A673 (cell line): ENCODE measurements around the gene FAM118B. TPM values are rescaled to one million over a fixed set of nuclear protein-coding genes. Genes with fewer than 3 reads are reported as not detected.
A peak's percentile ranks its signal among the peaks of the same experiment; 100 is the strongest.

Experiments used
- Bru-seq: library from RNA; stranded (reverse); fragments of 400-500 nt; gene quantifications from one replicate; lab custom pipeline; 2021; lab: Mats Ljungman, UMichigan
- BruChase-seq, 2 experiments: library from RNA; stranded (reverse); fragments of 400-500 nt; gene quantifications; one replicate each; lab custom pipeline; 2021; lab: Mats Ljungman, UMichigan
- BruUV-seq: library from RNA; stranded (reverse); fragments of 400-500 nt; replicated peaks from 2 replicates; lab custom pipeline; 2021; lab: Mats Ljungman, UMichigan
- CTCF ChIA-PET: fragments of 300-600 bp; sonication (Branson Sonifier 250); formaldehyde crosslinking; loops from one replicate; lab custom pipeline; 2022; ENCODE audit warnings: antibody characterized with exemption; lab: Charles Lee
- POLR2A ChIA-PET: fragments of 300-600 bp; sonication (Branson Sonifier 250); formaldehyde crosslinking; loops from one replicate; lab custom pipeline; 2022; ENCODE audit warnings: antibody characterized with exemption; ENCODE audit not compliant: low non-redundant PET; lab: Charles Lee
- DNase-seq: peaks from one replicate; pipeline ENCODE4 v3.0.0-alpha.2; 2015; ENCODE audit warnings: low spot score
- H3K27ac ChIP-seq: fragments of 200-600 bp; sonication (generic); 2 replicates; pipeline ENCODE4 v1.5.1; 2016; ENCODE audit warnings: mixed run types, low read depth, mild to moderate bottlenecking, mixed read lengths, antibody characterized with exemption, low read length; ENCODE audit not compliant: poor library complexity, severe bottlenecking
- H3K27me3 ChIP-seq: fragments of 200-600 bp; sonication (generic); replicated peaks from 2 replicates; pipeline ENCODE4 v1.6.1; 2017; ENCODE audit warnings: mixed run types, low read depth, mild to moderate bottlenecking, mixed read lengths, antibody characterized with exemption, low read length; ENCODE audit not compliant: insufficient read depth, poor library complexity
- H3K36me3 ChIP-seq: fragments of 200-600 bp; sonication (generic); 2 replicates; pipeline ENCODE4 v1.6.1; 2016; ENCODE audit warnings: mixed run types, mild to moderate bottlenecking, mixed read lengths, antibody characterized with exemption, low read length; ENCODE audit not compliant: insufficient read depth, poor library complexity, severe bottlenecking
- H3K4me1 ChIP-seq: fragments of 200-600 bp; sonication (generic); 2 replicates; pipeline ENCODE4 v1.6.1; 2017; ENCODE audit warnings: mixed run types, mild to moderate bottlenecking, mixed read lengths, antibody characterized with exemption, low read length; ENCODE audit not compliant: insufficient read depth, poor library complexity, severe bottlenecking
- H3K4me3 ChIP-seq: fragments of 200-600 bp; sonication (generic); 2 replicates; pipeline ENCODE4 v1.5.1; 2016; ENCODE audit warnings: low read depth, mixed run types, mild to moderate bottlenecking, mixed read lengths, low read length; ENCODE audit not compliant: poor library complexity, severe bottlenecking
- H3K9me3 ChIP-seq: fragments of 200-600 bp; sonication (generic); 2 replicates; pipeline ENCODE4 v1.6.1; 2016; ENCODE audit warnings: mixed run types, low read depth, mild to moderate bottlenecking, mixed read lengths, antibody characterized with exemption, low read length; ENCODE audit not compliant: poor library complexity, severe bottlenecking
- EZH2 ChIP-seq: fragments of 200-600 bp; sonication (generic); IDR thresholded peaks from 2 replicates; pipeline ENCODE4 v1.6.1; 2017; ENCODE audit warnings: borderline replicate concordance, low read depth, mild to moderate bottlenecking, mixed read lengths, antibody characterized with exemption, low read length; ENCODE audit not compliant: poor library complexity, severe bottlenecking
- intact Hi-C: fragments of 100-400 bp; cut with micrococcal nuclease; formaldehyde crosslinking; loops from one replicate; pipeline ENCODE4 v1.10.0; 2022; ENCODE audit not compliant: unreplicated experiment
- long read RNA-seq: library from polyadenylated mRNA; stranded (forward); transcript quantifications from one replicate; pipeline ENCODE4 v2.0.0, GENCODE V29; 2022
- total RNA-seq: library from RNA; stranded (reverse); gene quantifications from 2 replicates; pipeline ENCODE4 v1.2.3, GENCODE V29; 2021
- TF ChIP-seq, protein P1 (sequence below): fragments of 300-800, 200-600 bp; sonication (generic); conservative IDR thresholded peaks from 2 replicates; pipeline ENCODE4 v1.5.1; 2017; ENCODE audit warnings: low read depth, mild to moderate bottlenecking, antibody characterized with exemption, low read length, moderate library complexity, mixed read lengths

Gene FAM118B
- total RNA-seq (34.8 and 40.3 TPM in 2 replicates), Bru-seq, nascent RNA (percentile 74 among the genes with signal in this experiment), BruChase-seq, experiment 1, labeled RNA remaining after a 2-hour chase (percentile 70 among the genes with signal in this experiment), BruChase-seq, experiment 2, labeled RNA remaining after a 6-hour chase (percentile 68 among the genes with signal in this experiment)
- long read RNA-seq, transcript FAM118B-209 (9 exons, 2,402 nt) = major isoform, 6 of 17 reads
- long read RNA-seq, partial matches to known transcripts = 4 of 17 reads
- long read RNA-seq, other reads (novel, unspliced or antisense) = 7 of 17 reads

DNA sequence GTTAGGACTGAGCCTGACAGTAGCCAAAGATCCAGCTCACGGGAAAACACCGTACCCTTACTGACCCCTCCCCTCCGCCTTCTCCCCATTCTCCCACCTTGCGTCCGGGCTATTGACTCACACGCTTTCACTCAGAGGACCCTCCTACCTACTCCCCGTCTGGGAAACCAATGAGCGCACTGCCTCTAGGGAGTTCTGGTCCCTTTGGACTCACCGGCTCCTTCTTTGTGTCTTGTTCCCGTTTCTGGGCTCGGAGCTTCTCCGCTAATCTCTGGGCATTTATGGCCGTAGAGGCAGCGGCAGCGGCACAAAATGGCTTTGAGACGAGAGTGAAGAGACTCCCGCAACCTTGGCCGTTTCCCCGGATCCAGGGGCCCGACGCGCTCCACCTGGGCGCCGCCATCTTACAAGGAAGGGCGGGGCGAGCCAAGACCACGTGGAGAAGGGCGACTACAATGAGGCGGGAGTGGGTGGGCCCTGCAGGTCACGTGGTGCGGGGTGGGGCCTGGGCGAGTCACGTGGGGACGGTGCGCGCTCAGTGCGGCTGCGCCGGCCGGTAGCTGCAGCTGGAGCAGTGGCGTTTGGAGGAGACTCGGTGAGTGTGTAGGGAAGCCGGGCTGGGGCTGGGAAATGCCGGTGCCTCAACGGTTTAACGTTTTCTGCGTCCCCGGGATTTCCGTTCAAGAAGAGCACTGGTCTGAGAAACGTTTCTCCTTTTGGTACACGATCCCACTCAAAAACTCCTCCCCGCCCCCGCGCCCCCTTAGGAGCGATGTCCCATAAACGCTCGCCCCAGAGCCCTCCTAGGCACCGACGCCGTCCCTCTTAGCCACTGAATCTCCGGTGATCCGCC, at the start of gene FAM118B, which contains the start of gene RPUSD4:
Gene FAM118B (plus strand): TSS at position 547 of the 853 bp plus-strand sequence. CDS start 23,220 bp downstream, outside the sequence.
Gene RPUSD4 (minus strand): TSS at position 415 of the 853 bp plus-strand sequence. CDS start 12 bp downstream, at position 403.
- Histone ChIP-seq H3K4me3 (peak within 1 kb of the TSS; percentile 88), H3K27me3 (no peaks in the 10 kb centered on the region), H3K9me3 (no peaks in the 10 kb centered on the region), H3K27ac (peak within 1 kb of the TSS; percentile 80), H3K4me1 (peaks cover 21% of the 10 kb centered on the region), H3K36me3 (peaks cover 32% of the 10 kb centered on the region)
- POLR2A ChIA-PET = no interaction called here
- CTCF ChIA-PET = no interaction called here
- no peak for TF ChIP-seq EZH2
- TF ChIP-seq, protein P1, sequence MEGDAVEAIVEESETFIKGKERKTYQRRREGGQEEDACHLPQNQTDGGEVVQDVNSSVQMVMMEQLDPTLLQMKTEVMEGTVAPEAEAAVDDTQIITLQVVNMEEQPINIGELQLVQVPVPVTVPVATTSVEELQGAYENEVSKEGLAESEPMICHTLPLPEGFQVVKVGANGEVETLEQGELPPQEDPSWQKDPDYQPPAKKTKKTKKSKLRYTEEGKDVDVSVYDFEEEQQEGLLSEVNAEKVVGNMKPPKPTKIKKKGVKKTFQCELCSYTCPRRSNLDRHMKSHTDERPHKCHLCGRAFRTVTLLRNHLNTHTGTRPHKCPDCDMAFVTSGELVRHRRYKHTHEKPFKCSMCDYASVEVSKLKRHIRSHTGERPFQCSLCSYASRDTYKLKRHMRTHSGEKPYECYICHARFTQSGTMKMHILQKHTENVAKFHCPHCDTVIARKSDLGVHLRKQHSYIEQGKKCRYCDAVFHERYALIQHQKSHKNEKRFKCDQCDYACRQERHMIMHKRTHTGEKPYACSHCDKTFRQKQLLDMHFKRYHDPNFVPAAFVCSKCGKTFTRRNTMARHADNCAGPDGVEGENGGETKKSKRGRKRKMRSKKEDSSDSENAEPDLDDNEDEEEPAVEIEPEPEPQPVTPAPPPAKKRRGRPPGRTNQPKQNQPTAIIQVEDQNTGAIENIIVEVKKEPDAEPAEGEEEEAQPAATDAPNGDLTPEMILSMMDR = no peak
- no TSS peak for BruUV-seq
- intact Hi-C loops = no loop called here
- DNase-seq = peak; percentile 99

DNA sequence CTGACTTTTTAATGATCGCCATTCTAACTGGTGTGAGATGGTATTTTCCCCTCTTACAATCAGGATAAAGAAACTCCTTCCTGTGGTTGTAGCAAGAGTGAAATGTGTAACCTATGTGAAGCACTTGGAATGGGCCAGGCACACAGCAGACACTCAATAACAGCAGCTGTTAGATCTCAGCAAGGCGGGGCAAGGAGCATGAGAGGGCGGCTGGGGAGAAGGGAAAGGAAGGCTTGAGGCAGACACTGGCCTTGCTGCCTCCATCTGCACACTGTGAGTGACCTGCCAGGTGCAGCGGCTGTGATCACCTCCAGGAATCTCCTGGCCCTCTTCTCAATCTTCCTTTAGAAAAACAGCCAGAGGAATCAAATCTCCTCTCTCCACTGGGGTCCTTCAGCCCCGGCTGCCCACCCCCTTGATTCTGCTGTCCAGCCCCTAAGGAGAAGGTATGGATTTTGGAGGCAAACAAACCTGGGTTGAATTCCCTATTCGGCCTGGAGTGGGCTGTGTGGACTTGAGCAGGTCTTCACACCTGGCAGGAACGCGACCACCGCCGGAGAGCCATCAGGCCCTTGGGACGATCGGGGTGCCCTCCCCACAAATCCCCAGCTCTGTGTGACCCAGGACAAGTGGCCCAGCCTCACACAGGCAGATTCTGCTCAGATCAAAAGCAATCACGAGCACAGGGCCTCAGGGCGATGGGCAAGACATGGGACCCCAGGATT, 49.1 kb upstream of the FAM118B start:
- CTCF ChIA-PET = no interaction called here
- H3K27ac ChIP-seq = no peak overlapping the region

More for the DNA sequence above, 49.1 kb upstream of the FAM118B start:
- intact Hi-C loops = no loop called here
- no peaks in the 10 kb centered on the region for H3K27me3 ChIP-seq
- POLR2A ChIA-PET = no interaction called here
- no peaks in the 10 kb centered on the region for H3K36me3 ChIP-seq
- no TSS peak for BruUV-seq
- DNase-seq = no peak
- H3K4me3 ChIP-seq = no peak overlapping the region
- no peaks in the 10 kb centered on the region for H3K4me1 ChIP-seq
- no peak for TF ChIP-seq EZH2
- TF ChIP-seq, protein P1 = no peak
- no peaks in the 10 kb centered on the region for H3K9me3 ChIP-seq
